Endometrial microvascular endothelial cells (primary cell): ENCODE data around the gene CD200. TPM values are rescaled to one million over a fixed set of nuclear protein-coding genes. Genes with fewer than 3 reads are reported as not detected.

Source experiments
- in situ Hi-C: cut with HindIII; loops from 2 replicates; pipeline ENCODE4 v1.10.0; 2017; ENCODE audit warnings: low sequenced_read_pairs, low pct_unique_long_range_greater_than_20kb; ENCODE audit errors: inconsistent ontology term
- total RNA-seq: library from RNA; depleted of rRNA; stranded (reverse); fragments of >200 nt; gene quantifications from one replicate; pipeline ENCODE4 v1.2.3, GENCODE V29; 2015; ENCODE audit errors: inconsistent ontology term

CD200 gene
- total RNA-seq, 1 donor from 2014 or later: not detected

DNA sequence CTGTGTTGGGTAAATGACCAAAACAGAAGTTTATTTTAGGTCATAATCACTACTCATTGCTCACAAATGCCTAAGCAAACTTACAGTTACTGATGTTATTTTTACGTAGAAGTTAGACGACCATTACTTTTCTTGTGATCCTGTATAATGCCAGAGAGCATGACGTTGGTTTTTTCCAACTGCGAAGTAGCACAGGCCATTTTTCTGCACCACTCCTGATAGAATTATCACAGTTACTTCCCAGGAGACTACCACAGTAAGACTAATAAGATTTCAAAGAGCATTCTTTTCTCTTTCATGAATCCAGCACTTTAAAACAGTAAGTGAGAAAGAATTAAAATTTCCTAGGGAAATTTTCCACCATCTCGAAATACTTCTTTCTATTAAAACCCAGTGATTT is 19.8 kb downstream of the CD200 start:
- in situ Hi-C loops: no loop called here

DNA sequence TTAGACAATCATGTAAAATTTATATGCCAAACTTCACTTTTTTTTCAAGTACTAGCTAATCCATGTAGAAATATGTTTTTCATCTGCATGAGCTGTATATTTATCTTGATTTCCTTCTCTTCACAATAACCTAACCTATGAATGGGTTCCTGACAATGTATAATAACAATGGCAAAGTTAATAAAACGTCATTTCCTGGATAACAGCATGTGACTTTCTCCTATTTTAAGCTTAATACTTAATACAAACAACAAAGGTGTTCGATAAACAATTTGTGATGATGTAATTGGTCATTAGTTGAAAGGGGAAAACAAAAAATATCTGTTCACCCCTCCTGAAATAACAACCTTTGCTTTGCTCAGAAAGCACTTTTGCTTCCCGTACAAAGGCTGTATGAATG is 20.4 kb downstream of the CD200 start:
- in situ Hi-C loops: no loop called here

DNA sequence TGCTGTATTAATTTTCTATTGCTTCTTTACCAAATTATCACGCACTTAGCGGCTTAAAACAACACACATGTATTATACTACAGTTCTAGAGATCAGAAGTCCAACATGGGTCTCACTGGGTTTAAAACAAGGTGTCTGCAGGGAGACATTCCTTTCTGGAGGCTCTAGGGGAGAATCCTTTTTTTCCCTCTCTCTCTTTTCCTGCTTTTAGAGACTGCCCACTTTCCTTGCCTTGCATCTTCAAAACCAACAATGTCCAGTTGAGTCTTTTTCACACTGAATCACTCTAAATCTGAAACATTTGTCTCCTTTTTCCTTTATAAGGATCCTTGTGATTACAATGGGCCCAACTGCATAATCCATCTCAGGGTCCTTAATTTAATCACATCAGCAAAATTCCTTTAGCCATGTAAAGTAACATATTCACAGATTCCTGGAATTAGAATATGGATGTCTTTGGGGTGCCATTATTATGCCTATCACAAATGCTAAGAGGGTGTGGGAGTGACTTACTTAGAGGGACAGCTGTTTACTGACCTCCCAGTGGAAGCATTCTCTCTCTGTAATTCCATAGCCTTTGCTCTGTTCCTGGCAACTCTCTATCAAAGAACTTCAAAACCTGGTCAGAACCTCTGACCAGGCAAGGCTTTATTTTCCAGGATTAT is 21.8 kb downstream of the CD200 start:
- in situ Hi-C loops: no loop called here

DNA sequence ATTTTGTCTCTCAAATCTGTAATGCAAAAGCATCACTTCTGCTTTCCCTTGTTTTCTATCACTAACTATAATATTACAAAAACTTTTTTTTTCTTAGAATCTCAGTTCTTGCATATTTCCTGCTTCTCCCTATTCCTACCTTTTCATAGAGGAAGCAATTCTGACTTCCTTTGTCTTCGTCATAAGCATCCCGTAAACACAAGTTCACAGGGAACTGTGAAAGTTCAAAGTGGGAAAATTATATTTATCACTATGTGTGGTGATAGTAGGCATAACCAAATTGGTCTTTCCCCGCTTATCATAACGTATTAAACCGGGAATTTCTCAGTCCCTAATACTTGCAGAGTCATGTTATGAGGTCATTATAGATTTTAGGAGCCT is 22.3 kb downstream of the CD200 start:
- in situ Hi-C loops: no loop called here

DNA sequence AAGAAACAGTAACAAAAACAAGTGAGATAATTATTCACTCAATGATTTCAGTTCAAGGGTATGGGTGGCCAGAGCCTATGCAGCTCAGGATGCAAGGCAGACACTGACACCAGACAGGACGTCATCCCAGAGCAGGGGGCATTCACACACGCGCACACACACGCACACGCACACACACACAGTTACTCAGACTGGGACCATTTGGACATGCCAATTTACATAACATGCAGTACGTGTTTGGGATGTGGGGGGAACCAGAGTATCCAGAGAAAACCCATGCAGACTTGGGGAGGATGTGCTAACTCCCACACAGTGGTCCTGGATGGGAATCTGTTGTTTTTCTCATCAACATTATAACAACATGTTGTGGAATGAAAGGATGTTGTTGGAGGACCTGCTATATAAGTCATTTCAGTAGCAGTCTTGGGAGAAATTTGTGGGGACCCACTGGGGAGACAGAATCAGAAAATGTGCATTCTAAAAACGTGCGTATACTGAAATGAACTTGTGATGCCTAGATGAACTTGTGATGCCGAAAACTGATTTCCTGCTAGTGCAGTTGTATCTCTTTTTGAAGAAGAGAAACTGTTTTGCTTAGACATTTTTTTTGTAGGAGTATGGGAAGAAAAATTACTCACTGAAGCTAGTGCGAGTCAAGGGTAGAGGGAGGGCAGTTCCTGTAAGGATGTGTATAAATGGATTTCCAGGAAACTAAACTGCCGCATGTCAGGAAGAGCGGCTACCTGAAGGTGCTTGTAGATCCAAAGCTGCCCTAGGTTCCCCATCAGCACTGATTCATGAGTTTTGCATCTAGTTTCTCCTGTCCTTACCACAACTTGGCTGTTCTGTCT is 25.2 kb downstream of the CD200 start:
- in situ Hi-C loops: no loop called here

DNA sequence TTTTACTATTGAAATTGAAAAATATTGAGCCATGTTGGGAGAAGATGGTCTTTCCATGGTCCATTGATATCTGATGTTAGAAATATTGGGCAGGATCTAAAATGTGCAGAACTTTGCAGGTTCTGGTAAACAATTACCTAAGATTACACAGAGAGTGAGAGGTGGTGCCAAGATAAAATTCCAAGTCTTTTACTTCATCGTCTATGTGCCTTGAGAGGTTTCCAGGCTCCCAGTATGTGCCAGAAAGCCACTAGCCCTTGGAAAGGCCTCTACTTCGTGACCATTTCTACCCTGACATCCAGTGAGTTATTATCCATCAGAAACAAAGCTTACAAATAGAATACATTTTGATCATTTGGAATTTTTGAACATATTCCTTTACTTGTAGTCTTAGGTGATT is 27.6 kb downstream of the CD200 start:
- in situ Hi-C loops: no loop called here

DNA sequence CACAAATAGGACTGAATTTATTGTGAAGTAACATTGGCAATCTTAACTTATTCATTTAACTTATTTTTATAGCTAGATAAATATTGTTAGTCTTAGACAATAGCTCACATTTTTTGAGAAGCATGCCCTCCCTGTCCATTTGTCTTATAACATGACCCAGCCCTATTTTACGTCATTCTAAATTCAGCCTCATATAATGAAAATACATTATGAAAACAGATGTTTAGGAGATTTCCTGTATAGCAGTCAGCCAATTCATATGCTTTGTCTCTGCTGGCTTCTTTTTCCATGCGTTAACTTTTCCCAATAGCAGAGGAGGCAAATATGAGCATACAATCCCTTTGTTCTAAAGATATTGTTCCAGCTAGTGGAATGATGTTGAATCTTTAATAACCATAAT is 29.3 kb downstream of the CD200 start:
- in situ Hi-C loops: no loop called here

DNA sequence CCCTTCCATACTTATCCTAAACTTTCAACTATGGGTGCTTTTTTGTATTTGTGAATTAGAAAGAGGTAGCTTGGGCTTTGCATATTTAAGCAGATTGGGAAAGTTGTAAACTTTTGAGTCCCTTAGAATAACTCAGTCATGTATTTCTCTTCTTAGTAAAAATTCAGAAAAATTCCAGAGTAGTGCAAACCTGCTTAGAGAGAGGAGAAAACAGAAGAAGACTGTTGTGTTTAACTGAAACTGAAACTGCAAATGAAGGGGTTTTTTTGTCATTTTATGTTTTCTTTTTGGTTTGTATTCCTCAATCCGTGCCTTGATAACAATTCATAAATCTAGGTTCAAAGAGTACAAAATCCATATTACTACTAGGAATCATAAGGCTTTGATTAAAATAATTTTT is 31.3 kb downstream of the CD200 start:
- in situ Hi-C loops: no loop called here

DNA sequence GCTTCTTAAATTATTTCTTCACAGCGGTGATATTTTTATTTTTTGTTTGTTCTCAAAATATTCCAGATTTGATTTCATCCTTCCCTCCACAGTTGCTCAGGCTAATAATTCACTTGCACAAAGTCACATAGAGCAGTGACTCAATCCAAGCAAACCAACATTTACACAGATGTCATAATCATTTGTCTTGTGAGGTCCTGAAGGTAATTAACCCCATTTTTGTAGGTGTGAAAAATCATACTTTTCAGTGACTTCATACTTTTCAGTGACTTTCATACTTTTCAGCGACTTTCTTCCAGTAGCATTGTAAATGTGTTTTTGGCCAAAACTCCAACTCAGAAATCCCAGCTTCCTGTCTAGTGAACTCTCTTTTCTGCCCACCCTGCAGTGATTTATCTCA is 32.1 kb downstream of the CD200 start:
- in situ Hi-C loops: no loop called here

DNA sequence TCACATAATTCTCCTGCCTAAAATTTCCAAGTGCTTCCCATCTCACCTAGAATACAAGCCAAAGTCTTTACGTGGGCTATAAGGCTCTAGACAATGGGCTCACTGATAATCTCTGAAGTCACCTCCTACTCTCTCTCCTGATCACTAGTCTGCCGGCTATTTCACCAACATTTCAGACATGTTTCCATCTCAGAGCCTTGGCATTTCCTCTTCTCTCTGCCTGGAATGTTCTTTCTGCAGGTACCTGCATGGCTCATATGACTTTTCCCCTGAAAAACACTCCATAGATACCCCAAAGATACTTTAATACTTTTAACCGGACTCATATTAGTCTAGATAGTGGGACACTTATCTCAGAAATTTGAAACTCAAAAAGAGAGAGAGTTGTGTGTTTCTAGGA is 32.7 kb downstream of the CD200 start:
- in situ Hi-C loops: no loop called here

DNA sequence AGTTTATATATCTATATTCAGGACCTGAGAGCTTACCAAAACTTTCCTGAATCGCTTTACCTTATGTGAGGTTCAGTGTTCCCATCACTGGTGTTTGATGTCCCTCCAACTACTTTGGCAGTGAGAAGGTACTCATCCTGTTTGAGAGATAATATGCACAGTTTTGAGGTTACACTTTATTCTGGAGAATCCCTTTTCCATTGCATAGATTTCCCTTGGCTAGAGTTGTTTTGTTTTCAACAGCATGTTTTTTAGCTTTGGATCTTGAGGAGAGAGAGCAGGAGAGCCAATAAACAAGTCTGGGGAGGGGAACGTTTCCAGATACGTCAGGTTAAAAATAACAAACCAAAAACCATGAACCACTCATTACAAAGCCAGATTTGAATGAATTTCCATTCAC is 33.6 kb downstream of the CD200 start:
- in situ Hi-C loops: no loop called here

DNA sequence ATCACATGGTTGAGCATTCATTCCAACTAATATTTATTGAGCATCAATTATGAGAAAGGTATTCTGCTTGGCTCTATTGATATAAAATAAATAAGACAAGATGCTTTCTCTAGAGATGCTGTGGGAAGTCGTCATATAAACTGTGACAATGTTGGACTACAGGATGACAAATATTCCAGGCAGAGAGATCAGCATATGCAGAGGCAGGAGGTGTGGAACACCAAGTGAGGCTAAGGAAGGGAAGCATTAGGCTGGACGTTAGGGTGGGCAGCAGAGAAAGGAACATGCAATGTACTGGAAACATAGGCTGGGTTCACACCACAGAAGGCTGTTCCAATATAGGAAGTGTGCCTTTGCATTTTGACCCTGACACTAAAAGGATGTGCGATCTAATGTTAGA is 38.6 kb downstream of the CD200 start:
- in situ Hi-C loops: no loop called here

DNA sequence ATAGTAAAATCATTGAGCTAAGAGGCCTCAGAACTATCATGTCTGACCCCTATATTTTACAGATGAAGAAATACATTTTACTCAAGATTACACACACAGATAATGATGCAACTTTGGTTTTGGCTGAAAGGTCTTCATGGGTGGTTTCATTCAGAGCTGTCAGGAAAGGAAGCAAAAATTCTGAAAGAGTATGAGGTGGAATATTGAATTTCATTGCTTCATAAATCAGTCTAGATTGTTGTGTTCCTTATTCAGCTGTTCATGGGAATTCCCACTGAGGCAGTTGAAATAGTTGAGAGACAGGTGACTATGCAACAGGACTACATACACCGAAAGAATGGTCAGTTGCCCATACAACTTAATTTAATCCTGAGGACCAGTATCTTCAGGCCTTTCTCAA is 39.4 kb downstream of the CD200 start:
- in situ Hi-C loops: no loop called here

DNA sequence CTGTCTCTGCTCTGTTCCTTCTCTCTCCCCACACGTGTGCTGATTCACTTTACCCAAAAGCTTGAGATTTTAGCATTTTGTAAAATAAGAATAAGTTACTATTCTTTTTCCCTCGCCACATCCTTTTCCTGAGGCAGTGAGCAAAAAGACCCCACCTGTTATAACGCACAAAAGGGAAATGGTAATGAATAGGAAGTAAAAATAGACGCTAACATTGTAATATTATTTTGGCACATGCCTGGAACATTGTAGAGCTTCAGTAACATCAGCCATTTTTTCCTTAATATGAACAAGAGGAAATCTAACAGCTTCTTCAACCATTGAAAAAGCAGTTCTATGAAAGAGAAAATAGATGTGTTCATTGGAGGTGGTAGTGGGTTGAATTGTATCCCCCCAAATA is 40.5 kb downstream of the CD200 start:
- in situ Hi-C loops: no loop called here

DNA sequence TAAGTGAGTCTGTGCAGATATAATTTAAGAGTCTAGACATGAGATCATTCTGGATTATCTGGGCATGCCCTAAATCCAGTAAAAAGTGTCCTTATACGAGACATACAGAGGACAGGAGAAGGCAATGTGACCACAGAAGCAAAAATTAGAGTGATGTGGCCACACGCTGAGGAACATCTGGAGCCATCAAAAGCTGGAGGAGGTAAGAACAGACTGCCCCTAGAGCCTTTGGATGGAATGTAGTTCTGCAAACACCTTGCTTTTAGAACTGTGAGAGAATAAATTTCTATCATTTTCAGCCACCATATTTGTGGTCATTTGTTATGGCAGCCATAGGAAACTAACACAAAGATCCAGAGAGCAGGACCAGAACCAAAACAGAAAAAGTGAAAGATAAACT is 41.0 kb downstream of the CD200 start:
- in situ Hi-C loops: no loop called here

DNA sequence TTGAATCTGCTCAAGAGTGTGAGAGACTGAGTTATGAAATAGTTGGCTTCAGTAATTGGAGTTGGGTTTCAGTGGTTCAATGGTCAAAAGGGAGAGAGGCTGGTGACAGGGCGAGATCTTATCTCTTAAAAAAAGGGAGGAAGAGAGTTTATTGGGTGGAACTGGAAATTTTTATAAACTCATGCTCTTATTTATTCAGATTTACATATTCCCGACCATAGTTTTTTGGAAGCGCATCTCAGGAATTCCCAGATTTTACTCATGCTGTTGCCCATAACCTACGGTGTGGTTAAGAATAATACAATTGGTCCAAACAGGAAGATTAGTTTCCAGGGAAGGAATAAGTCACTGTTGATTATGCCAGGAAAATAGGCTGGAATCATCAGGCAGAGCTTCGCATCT is 41.4 kb downstream of the CD200 start:
- in situ Hi-C loops: no loop called here

DNA sequence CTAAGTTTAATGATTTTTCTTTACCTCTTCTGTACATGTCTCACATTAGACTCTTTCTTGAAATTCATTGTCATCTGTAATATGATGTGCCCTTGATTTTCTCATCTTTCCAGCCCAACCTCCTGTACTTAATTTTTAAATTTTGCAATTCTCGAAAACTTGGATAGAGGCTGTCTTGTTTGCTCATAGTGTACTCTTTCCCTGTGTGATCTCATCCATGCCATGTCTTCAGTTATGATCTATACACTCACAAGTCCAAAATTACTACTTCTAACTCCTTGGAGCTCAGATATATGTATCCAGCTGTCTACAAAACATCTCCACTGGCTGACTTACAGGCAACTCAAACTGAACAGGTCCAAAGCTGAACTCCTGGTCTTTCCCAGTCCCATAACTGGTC is 42.2 kb downstream of the CD200 start:
- in situ Hi-C loops: no loop called here

DNA sequence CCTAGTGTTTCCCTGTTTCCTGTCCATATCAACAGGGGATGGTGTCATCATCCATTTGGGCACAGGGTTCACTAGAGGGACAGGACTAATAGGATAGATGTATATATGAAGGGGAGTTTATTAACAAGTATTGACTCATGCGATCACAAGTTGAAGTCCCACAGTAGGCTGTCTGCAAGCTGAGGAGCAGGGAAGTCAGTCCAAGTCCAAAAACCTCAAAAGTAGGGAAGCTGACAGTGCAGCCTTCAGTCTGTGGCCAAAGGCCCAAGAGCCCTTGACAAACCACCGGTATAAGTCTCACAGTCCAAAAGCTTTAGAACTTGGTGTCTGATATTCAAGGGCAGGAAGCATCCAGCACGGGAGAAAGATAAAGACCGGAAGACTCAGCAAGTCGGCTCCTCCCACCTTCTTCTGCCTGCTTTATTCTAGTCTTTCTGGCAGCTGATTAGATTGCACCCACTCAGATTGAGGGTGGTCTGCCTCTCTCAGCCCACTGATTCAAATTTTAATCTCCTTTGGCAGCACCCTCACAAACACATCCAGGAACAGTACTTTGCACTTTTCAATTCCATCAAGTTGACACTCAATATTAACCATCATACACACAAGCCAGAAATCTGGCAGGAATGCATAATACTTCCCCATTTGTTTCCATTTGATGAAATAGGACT is 43.4 kb downstream of the CD200 start:
- in situ Hi-C loops: no loop called here

DNA sequence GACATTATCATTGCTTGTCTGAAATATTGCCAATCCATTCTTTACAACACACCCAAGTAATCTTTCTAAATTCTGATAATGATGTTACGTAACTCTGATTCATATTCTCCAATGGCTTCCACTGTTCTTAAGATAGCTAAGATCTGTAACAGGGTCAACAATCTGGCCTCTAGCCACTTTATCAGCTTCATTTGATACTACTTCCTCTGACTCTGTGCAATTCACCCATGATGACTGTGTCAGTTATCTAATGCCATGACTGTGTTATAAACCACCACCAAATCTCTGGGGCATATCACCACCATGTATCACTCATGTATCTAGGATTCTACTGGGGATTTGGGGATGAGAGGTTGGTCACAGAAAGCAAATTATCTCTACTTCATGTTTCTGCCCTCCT is 44.0 kb downstream of the CD200 start:
- in situ Hi-C loops: no loop called here

DNA sequence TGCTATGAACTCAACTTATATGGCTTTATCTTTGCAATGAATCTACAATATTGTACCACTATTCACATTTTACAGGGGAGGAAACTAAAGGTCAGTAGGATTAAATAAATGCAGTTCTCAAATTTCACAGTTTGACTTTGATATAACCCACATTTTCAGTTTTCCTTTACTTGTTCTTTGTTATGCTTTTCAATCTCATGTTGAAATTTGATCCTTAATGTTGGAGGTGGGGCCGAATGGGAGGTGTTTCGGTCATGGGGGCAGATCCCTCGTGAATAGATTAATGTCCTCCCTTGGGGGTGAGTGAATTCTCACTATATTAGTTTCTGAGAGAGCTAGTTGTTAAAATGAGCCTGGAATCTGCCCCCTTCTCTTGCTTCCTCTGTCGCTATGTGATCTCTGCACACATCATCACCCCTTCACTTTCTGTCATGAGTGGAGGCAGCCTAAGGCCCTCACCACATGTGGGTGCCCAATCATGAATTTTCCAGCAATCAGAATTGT is 44.7 kb downstream of the CD200 start:
- in situ Hi-C loops: no loop called here
